H9 (cell line): ENCODE data around the gene MR1. TPM values are rescaled to one million over a fixed set of nuclear protein-coding genes. Genes with fewer than 3 reads are reported as not detected.

Experiments
- DNase-seq: peaks from one replicate; pipeline ENCODE4 v3.0.0-alpha.2; 2017
- H2AFZ ChIP-seq: one replicate; pipeline ENCODE4 v1.6.1; 2013; ENCODE audit warnings: mild to moderate bottlenecking, low read length, control low read depth, moderate library complexity
- H2AK5ac ChIP-seq: 2 replicates; pipeline ENCODE4 v1.6.1; 2013; ENCODE audit warnings: low read length, control low read depth, mixed read lengths; ENCODE audit not compliant: insufficient read length
- H2BK120ac ChIP-seq: one replicate; pipeline ENCODE4 v1.6.1; 2013; ENCODE audit warnings: low read depth, mild to moderate bottlenecking, low read length, control low read depth, inconsistent platforms; ENCODE audit not compliant: poor library complexity, severe bottlenecking
- H2BK12ac ChIP-seq: 2 replicates; pipeline ENCODE4 v1.6.1; 2013; ENCODE audit warnings: low read length, control low read depth, mixed read lengths, low read depth; ENCODE audit not compliant: insufficient read length
- H2BK15ac ChIP-seq: 2 replicates; pipeline ENCODE4 v1.6.1; 2013; ENCODE audit warnings: low read depth, low read length, control low read depth
- H2BK20ac ChIP-seq: one replicate; pipeline ENCODE4 v1.6.1; 2013; ENCODE audit warnings: low read depth, mild to moderate bottlenecking, low read length, control low read depth, inconsistent platforms; ENCODE audit not compliant: poor library complexity, severe bottlenecking
- H2BK5ac ChIP-seq: 2 replicates; pipeline ENCODE4 v1.6.1; 2013; ENCODE audit warnings: low read length, control low read depth, mixed read lengths; ENCODE audit not compliant: insufficient read length
- H3K14ac ChIP-seq: 2 replicates; pipeline ENCODE4 v1.6.1; 2013; ENCODE audit warnings: low read length, control low read depth; ENCODE audit not compliant: insufficient read depth
- H3K18ac ChIP-seq: 2 replicates; pipeline ENCODE4 v1.6.1; 2013; ENCODE audit warnings: low read depth, mild to moderate bottlenecking, mixed read lengths, low read length, control low read depth; ENCODE audit not compliant: insufficient read length
- H3K23ac ChIP-seq: 2 replicates; pipeline ENCODE4 v1.6.1; 2013; ENCODE audit warnings: low read length, control low read depth, mixed read lengths, low read depth; ENCODE audit not compliant: insufficient read length
- H3K23me2 ChIP-seq: 2 replicates; pipeline ENCODE4 v1.6.1; 2013; ENCODE audit warnings: low read depth, mild to moderate bottlenecking, mixed read lengths, low read length, control low read depth; ENCODE audit not compliant: insufficient read length, poor library complexity, severe bottlenecking
- H3K27ac ChIP-seq: 2 replicates; pipeline ENCODE4 v1.5.1; 2013; ENCODE audit warnings: low read length, control low read depth, mixed read lengths, low read depth; ENCODE audit not compliant: insufficient read length
- H3K27me3 ChIP-seq: 2 replicates; pipeline ENCODE4 v1.6.1; 2013; ENCODE audit warnings: low read length, control low read depth, inconsistent platforms; ENCODE audit not compliant: insufficient read depth
- H3K4ac ChIP-seq: 2 replicates; pipeline ENCODE4 v1.6.1; 2013; ENCODE audit warnings: low read depth, mild to moderate bottlenecking, control low read depth, inconsistent platforms, low read length, moderate library complexity
- H3K4me1 ChIP-seq: 2 replicates; pipeline ENCODE4 v1.6.1; 2013; ENCODE audit warnings: low read length, control low read depth, inconsistent platforms; ENCODE audit not compliant: insufficient read depth
- H3K4me2 ChIP-seq: 2 replicates; pipeline ENCODE4 v1.6.1; 2013; ENCODE audit warnings: low read length, control low read depth, mixed read lengths; ENCODE audit not compliant: insufficient read length, insufficient read depth
- H3K56ac ChIP-seq: 2 replicates; pipeline ENCODE4 v1.6.1; 2013; ENCODE audit warnings: low read depth, mild to moderate bottlenecking, mixed read lengths, low read length, control low read depth; ENCODE audit not compliant: insufficient read length
- H3K79me1 ChIP-seq: 2 replicates; pipeline ENCODE4 v1.6.1; 2013; ENCODE audit warnings: low read depth, mild to moderate bottlenecking, moderate library complexity, low read length, control low read depth, inconsistent platforms; ENCODE audit not compliant: insufficient read depth, poor library complexity, severe bottlenecking
- H3K79me2 ChIP-seq: 2 replicates; pipeline ENCODE4 v1.6.1; 2013; ENCODE audit warnings: low read length, control low read depth, inconsistent platforms; ENCODE audit not compliant: insufficient read depth
- H3K9ac ChIP-seq: 2 replicates; pipeline ENCODE4 v1.6.1; 2013; ENCODE audit warnings: low read length, control low read depth, mixed read lengths; ENCODE audit not compliant: insufficient read length; ENCODE audit errors: extremely low read depth
- H3K9me3 ChIP-seq: one replicate; pipeline ENCODE4 v1.6.1; 2013; ENCODE audit warnings: low read depth, low read length, inconsistent platforms; ENCODE audit not compliant: control insufficient read depth
- H3T11ph ChIP-seq: one replicate; pipeline ENCODE4 v1.6.1; 2013; ENCODE audit warnings: mild to moderate bottlenecking, low read length, control low read depth, inconsistent platforms
- H4K20me1 ChIP-seq: one replicate; pipeline ENCODE4 v1.6.1; 2013; ENCODE audit not compliant: control insufficient read depth, insufficient read length, insufficient read depth
- H4K5ac ChIP-seq: 2 replicates; pipeline ENCODE4 v1.6.1; 2013; ENCODE audit warnings: low read depth, mild to moderate bottlenecking, mixed read lengths, low read length, control low read depth; ENCODE audit not compliant: insufficient read length
- H4K8ac ChIP-seq: replicated peaks from 2 replicates; pipeline ENCODE4 v1.6.1; 2013; ENCODE audit warnings: low read length, control low read depth, mixed read lengths, low read depth; ENCODE audit not compliant: insufficient read length
- H4K91ac ChIP-seq: 2 replicates; pipeline ENCODE4 v1.6.1; 2013; ENCODE audit warnings: low read depth, mild to moderate bottlenecking, moderate library complexity, mixed read lengths, low read length, control low read depth; ENCODE audit not compliant: insufficient read length
- H3K27ac Mint-ChIP-seq, 3 experiments: 2 replicates in 2 of 3; 3 replicates in 1 of 3; pipeline ENCODE4 v1.8.0; 2020 to 2021; ENCODE audit warnings: mixed read lengths in 3 of 3, mild to moderate bottlenecking in 1 of 3, moderate library complexity in 1 of 3
- H3K27me3 Mint-ChIP-seq: 2 replicates; pipeline ENCODE4 v1.8.0; 2021; ENCODE audit warnings: low read depth, mild to moderate bottlenecking, moderate library complexity, mixed read lengths
- H3K36me3 Mint-ChIP-seq, 3 experiments: 2 replicates in 2 of 3; 3 replicates in 1 of 3; pipeline ENCODE4 v1.8.0; 2020 to 2021; ENCODE audit warnings: low read depth in 3 of 3, mixed read lengths in 3 of 3; ENCODE audit not compliant: insufficient read depth in 1 of 3
- H3K4me1 Mint-ChIP-seq, 2 experiments: 2 replicates each; pipeline ENCODE4 v1.8.0; 2020; ENCODE audit warnings: mixed read lengths in 2 of 2
- H3K4me3 Mint-ChIP-seq, 2 experiments: 2 replicates in 1 of 2; 3 replicates in 1 of 2; pipeline ENCODE4 v1.8.0; 2020 to 2021; ENCODE audit warnings: mild to moderate bottlenecking in 2 of 2, mixed read lengths in 2 of 2, moderate library complexity in 1 of 2
- H3K9me3 Mint-ChIP-seq, 2 experiments: 2 replicates in 1 of 2; 3 replicates in 1 of 2; pipeline ENCODE4 v1.8.0; 2020; ENCODE audit warnings: mild to moderate bottlenecking in 2 of 2, mixed read lengths in 2 of 2, moderate library complexity in 1 of 2
- CTCF ChIP-seq: fragments of 200-600 bp; sonication (generic); conservative IDR thresholded peaks from 3 replicates; pipeline ENCODE4 v1.8.0; 2021; ENCODE audit warnings: antibody characterized with exemption, mild to moderate bottlenecking
- WGBS: extraction: QIAGEN DNeasy Blood & Tissue Kit; methylation state at CpG from one replicate; pipeline ENCODE4 v1.1.7; 2013; ENCODE audit warnings: missing lambda C conversion rate, low lambda C conversion rate, mixed read lengths; ENCODE audit not compliant: insufficient read length; ENCODE audit errors: extremely low coverage; 5-methylcytosine and 5-hydroxymethylcytosine counted together
- total RNA-seq: library from RNA; stranded (reverse); gene quantifications from 2 replicates; pipeline ENCODE4 v1.2.1, GENCODE V29; 2021

The MR1 gene
- total RNA-seq, 1 experiment from 2014 or later, result 0.02 TPM

- H4K91ac ChIP-seq, result no peak overlapping the region
- H2BK5ac ChIP-seq, result no peak overlapping the region
- no peak overlapping the region for H3T11ph ChIP-seq
- H3K27me3 Mint-ChIP-seq, result peaks cover 44% of the 10 kb centered on the region
- H3K18ac ChIP-seq, result no peak overlapping the region
- no peak overlapping the region for H2BK20ac ChIP-seq
- H3K79me2 ChIP-seq, result no peaks in the 10 kb centered on the region
- H3K14ac ChIP-seq, result no peak overlapping the region
- peaks cover 3% of the 10 kb centered on the region; the same call in 1 of the 2 replicates for H3K27me3 ChIP-seq
- peaks cover 67 to 72% of the 10 kb centered on the region in 2 experiments for H3K4me1 Mint-ChIP-seq
- H3K9me3 ChIP-seq, result no peaks in the 10 kb centered on the region
- H2BK15ac ChIP-seq, result no peak overlapping the region
- TF ChIP-seq CTCF, result no peak
- peaks cover 0 to 2% of the 10 kb centered on the region in 2 experiments; a peak in 1 of 5 replicates for H3K9me3 Mint-ChIP-seq
- H3K23ac ChIP-seq, result no peak overlapping the region
- no peak overlapping the region for H2BK12ac ChIP-seq
- peaks cover 4 to 12% (median 8%) of the 10 kb centered on the region in 3 experiments; a peak in 4 of 7 replicates for H3K36me3 Mint-ChIP-seq
- no peak overlapping the region for H4K8ac ChIP-seq
- H4K20me1 ChIP-seq, result no peaks in the 10 kb centered on the region
- H2BK120ac ChIP-seq, result no peak overlapping the region
- no peaks in the 10 kb centered on the region for H3K79me1 ChIP-seq
- no peak overlapping the region for H2AK5ac ChIP-seq
- no peak overlapping the region for H3K4me2 ChIP-seq
- H3K4ac ChIP-seq, result no peak overlapping the region
- no CpG with 5 or more reads among the region's 7 CpGs for WGBS
- H3K4me1 ChIP-seq, result peaks cover 16% of the 10 kb centered on the region; the same call in 1 of the 2 replicates
- no peak for DNase-seq
- no peak overlapping the region for H3K27ac Mint-ChIP-seq
- no peak overlapping the region for H3K27ac ChIP-seq
- H3K9ac ChIP-seq, result no peak overlapping the region
- no peak overlapping the region for H3K4me3 Mint-ChIP-seq
- no peak overlapping the region for H2AFZ ChIP-seq
- peaks cover 7% of the 10 kb centered on the region for H3K23me2 ChIP-seq
- no peak overlapping the region for H4K5ac ChIP-seq
- no peak overlapping the region for H3K56ac ChIP-seq
These were observed 60.8 kb downstream of the MR1 start for GRCh38 chr1:181094416-181095212.
